Glomerular visceral epithelial cell (primary cell): ENCODE data around the gene SLC35G6.
A peak's percentile ranks its signal among the peaks of the same experiment; 100 is the strongest.
"Not testable (repeated sequence)": the region's sequence is repeated elsewhere in the genome, so short reads cannot be mapped to it uniquely, and the experiment has no call there.

Experiments used
- DNase-seq: peaks from one replicate; pipeline ENCODE4 v3.0.0-alpha.2; 2016; ENCODE audit errors: extremely low spot score

SLC35G6 gene

DNA sequence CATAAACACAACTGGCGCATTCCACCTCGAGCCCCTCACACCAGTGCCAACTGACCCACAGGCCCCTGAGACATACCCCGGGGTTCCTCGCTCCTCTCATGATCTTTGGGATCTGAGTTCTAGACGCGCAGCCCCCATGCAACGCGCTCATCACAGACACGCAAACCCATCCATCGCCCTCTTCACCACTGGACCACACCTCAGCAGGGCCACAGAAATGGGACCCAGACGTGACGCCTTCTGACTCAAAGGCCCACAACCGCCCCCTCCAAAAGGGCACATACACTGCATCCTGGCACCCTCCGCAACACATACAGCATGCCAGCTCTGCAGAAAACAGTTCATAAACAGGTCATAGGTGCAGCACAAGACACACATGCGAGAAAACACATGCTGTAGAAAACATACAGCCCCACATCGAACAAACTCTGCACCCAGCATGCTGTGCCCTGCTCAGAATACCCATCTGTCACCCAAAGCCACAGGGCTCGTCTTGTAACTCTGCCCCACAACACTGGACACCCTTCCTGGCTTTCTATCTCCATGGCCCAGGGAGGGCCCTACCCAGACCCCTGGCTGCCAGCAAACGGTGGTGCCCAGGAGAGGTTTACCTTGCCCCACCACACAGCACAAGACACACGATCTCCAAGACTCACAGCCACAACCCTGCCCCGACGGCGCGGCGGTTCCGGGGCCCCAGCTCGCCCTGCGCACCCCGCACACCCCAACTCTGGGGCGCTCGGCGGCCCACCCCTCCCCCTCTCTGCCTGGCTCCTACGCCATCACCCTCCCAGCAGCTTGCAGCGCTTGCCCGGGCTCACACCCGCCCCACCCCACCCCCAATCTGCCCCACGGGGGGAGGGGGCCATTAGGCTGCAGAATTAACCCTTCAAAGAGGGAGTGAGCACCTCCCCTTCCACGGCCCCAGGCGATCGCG is 2.7 kb upstream of the SLC35G6 start:
- DNase-seq, result peak; percentile 48

DNA sequence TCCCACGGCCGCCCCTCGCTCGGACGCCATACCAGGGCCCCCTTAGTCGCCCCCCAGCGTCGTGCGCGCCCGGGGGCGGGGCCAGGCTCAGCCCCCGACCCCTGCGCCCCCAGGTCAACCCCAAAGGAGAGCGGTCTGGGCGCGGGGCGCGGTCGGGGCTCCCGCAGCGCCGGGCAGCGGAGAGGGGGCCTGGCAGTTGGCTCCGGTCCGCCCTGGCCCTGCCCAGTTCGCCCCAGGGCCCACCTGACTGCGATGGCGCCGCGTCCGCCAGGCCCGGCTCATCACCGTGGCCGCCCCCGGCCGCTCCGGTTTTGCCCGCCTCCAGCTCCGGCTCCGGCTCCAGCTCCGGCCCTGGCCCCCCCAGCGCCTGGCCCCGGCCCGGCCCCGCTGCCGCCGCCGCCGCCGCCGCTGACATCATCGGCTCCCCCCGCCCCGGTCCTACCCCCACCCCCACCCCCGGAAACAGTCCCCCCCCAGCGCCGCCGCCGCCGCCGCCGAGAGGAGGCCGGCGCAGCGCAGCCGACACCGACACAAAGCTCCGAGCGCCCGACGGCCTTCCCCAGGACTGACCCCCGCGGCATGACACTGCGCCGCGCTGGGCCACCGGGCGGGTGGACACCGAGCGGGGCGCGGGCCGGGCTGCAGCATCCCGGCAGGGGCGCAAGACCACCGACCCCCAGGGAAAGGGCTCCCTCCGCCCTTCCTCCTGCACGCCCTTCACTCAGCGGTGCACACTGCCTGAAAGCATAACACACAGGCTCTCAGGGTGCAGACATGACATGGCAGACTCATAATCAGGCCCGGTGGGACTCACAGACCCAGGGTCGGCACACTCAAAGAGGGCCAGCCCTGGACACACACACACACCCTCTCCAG is 1.8 kb upstream of the SLC35G6 start, which contains the start of gene ZBTB4:
Gene ZBTB4, minus strand, starts transcription at position 419 of the 876 bp plus-strand sequence. CDS start 12,830 bp downstream, outside the sequence.
- peak; percentile 61 for DNase-seq

DNA sequence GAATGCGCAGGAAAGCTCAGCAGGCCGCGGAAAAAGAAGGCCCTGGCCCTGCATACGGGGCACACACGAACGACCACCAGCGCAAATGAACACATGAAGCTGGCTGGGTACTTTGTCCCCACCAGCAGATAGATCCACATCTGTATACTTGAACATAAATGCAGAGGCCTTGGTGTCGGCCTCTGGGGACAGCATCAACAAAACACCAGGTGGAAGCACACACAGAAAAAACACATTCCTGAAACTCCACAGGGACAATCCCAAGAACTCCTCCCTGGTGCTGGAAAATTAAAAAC is 1.2 kb upstream of the SLC35G6 start:
- DNase-seq, result no peak

DNA sequence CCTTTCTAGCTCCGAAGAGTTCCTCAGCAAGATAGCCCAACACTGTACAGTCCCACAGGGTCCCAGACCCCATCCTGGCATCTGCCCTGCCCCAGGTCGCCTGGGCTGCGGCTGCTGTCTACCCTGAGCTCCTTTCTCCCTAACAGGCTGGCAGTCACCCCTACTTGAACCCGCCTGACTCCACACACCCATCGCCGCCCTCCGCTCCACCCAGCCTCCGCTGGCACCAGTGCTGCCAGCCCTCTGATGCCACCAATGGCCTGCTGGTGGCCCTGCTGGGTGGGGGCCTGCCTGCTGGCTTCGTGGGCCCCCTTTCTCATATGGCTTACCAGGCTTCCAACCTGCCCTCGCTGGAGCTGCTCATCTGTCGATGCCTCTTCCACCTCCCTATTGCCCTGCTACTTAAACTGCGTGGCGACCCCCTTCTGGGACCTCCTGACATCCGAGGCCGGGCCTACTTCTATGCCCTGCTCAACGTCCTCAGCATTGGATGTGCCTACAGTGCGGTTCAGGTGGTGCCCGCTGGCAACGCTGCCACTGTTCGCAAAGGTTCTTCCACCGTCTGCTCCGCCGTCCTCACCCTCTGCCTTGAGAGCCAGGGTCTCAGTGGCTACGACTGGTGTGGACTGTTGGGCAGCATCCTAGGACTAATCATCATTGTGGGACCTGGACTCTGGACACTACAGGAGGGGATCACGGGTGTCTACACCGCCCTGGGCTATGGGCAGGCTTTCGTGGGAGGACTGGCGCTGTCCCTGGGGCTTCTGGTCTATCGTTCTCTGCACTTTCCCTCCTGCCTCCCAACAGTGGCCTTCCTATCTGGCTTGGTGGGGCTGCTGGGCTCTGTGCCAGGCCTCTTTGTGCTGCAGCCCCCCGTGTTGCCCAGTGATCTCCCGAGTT is 846 bp downstream of the SLC35G6 start:
- not testable (repeated sequence) for DNase-seq

DNA sequence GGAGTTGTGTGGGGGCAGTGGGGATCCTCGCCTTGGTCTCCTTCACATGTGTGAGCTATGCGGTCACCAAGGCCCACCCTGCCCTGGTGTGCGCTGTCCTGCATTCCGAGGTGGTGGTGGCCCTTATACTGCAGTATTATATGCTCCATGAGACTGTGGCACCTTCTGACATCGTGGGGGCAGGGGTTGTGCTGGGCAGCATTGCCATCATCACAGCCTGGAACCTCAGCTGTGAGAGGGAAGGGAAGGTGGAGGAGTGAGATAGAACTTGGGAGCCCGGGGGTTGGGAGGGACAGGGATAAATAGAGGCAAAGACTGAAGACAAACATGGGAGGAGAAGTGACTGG is 1.5 kb downstream of the SLC35G6 start:
- not testable (repeated sequence) for DNase-seq

DNA sequence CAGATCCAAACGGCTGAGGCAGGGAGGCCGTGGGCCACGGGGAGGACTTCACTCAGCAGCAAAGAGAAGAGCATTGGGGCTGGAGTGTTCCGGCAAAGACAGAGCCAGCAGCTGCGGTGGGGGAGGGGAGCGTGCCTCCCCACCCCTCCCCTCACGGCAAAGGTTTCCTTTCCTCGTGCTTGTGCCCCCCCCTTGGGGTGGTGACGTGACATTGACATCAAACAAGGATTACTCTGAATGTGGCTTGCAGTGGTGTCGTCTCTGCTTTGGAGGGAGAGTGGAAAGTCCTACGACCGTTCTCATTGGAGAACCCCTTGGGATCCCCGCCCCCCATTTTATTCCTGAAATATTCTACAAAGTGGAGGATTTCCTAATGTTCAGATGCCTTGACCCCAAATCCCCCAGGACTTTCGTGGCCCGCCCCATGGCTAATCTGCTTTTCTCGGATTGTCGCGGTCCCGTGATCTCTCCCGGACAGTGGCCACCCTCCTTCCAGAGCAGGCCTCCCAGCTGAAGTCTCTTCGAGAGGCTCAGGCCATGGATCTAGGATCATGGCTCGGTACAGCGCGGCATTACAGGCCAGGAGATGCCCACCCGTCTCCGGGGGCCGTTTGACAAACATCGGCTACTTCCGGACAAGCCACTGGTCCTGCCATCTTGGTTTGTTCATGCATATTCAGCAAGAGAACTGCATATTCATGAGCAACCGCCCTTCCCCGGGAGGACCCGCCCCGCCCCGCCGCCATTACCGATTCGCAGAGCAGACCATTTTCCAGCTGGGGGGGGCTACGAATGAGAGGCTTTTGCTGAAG is 2.2 kb downstream of the SLC35G6 start:
- peak; percentile 95 for DNase-seq

DNA sequence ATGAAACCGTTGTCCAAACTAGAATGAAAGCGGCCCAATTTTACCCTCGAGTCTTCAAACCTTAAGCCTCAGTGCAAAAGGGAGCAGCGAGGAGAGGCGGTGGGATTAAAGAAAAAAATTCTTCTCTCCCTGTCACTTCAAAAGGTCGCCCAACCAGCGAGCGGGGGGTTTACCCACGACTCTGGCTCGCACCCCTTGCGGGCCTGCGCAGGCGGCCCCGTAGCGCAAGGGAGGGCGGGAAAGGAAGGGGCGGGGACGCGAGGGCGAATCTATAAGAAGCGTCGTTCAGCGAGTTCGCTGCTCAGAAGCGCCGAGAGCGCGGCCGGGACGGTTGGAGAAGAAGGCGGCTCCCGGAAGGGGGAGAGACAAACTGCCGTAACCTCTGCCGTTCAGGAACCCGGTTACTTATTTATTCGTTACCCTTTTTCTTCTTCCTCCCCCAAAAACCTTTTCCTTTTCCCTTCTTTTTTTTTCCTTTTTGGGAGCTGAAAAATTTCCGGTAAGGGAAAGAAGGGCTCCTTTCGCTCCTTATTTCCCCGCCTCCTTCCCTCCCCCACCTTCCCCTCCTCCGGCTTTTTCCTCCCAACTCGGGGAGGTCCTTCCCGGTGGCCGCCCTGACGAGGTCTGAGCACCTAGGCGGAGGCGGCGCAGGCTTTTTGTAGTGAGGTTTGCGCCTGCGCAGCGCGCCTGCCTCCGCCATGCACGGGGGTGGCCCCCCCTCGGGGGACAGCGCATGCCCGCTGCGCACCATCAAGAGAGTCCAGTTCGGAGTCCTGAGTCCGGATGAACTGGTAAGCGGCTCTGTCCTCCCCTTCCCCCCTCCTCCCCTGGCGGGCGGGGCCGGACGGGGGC is 3.0 kb downstream of the SLC35G6 start, which contains the start of gene POLR2A:
Gene POLR2A, plus strand, starts transcription at position 300 of the 852 bp plus-strand sequence.
- peak; percentile 99 for DNase-seq

DNA sequence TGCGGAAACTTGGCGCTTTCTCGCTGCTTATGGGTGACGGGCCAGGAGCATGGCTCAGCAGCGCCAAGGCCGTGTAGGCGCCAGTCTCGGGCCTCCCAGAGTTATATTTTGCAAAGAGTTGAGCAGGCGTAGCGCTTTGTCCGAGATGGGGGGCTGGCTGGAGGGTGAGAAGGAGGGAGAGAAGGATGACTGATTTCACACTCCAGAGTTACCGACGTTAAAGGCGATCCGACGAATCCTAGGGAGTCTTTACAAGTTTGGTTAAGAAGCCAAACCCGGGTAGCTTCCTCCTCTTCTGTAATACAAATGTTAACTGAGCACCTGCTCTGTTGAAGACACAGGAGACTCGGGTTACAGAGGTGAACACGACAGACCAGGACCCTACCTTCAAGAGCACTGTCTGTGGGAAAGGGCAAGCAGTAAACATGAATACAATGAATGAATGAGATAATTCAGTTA is 3.7 kb downstream of the SLC35G6 start:
- no peak for DNase-seq

DNA sequence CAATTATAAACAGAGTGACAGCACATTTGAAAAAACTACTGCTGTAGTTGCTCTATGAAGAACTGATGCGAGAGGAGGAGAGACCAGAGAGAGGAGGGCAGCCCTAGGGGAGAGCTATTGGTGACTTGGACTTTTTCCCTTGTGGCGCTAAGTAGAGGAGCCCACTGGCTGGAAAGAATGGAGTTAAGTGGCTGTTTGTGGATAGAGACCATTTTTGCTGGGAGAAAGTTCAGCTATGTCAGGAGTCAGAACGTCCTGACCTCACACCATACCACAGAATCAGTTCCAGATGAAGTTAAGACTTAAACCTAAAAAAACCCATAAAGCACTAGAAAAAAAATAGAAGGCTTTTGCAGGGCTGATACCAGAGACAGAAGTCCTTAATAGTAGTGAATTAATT is 4.9 kb downstream of the SLC35G6 start:
- peak; percentile 18 for DNase-seq

DNA sequence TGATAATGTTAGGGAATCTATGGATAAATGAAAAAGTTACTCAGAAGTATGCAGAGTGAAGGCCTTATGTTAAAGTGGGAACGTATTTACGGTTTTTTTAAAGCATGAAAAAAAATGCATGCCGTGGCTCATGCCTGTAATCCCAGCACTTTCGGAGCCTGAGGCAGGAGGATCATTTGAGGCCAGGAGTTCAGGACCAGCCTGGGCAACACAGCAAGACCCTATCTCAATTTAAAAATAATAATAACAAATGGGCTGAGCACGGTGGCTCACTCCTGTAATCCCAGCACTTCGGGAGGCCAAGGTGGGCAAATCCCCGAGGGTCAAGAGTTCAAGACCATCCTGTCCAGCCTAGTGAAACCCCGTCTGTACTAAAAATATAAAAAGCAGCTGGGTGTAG is 8.9 kb downstream of the SLC35G6 start:
- DNase-seq, result no peak

DNA sequence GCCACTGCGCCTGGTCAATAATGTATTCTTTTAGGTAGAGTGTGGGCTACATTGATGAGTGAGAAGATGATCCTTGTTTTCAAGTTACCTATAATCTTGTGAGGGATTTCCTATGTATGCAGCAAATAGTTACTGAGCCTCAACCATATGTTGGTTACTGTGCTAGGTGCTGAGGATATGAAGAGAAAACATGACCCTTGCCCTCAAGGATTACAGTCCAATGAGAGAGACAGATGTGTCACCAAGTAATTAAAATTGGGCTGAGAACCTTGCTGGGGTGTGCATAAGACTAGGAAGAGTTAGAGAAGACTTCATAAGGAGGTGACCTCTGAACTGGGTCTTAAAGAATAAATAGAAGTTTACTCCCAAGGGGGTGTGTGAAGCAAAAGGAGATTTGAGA is 10.3 kb downstream of the SLC35G6 start:
- DNase-seq, result no peak

DNA sequence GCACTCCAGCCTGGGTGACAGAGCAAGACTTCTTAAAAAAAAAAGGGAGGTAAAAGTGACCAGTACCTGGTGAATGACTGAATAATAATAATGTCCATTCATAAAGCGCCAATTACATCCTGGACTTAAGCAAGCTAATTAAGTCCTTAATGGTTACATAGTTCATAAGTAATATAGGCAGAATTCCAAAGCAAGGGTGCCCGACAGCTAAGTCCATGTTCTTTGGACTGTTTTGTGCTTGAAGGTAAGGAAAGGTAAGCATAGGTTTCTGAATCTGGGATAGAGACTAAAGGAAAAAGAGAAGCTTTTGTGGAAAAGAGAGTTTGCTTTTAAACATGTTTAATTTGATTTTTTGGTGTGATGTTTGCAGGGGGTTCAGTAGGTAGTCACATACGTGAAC is 12.7 kb downstream of the SLC35G6 start:
- DNase-seq, result no peak

DNA sequence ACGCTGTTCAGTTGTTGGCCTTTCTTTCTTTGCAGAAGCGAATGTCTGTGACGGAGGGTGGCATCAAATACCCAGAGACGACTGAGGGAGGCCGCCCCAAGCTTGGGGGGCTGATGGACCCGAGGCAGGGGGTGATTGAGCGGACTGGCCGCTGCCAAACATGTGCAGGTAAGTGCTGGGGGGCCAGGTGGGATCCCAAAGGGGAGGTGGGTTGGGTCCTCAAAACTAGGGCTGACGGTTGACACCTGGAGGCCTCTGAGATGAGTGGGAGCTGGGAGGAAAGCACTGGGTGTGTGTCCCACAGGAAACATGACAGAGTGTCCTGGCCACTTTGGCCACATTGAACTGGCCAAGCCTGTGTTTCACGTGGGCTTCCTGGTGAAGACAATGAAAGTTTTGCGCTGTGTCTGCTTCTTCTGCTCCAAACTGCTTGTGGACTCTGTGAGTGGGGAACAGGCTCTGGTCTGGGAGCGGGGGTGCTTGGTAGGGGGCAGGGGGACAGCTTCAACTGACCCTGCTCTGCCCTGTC is 14.7 kb downstream of the SLC35G6 start:
- DNase-seq, result no peak

DNA sequence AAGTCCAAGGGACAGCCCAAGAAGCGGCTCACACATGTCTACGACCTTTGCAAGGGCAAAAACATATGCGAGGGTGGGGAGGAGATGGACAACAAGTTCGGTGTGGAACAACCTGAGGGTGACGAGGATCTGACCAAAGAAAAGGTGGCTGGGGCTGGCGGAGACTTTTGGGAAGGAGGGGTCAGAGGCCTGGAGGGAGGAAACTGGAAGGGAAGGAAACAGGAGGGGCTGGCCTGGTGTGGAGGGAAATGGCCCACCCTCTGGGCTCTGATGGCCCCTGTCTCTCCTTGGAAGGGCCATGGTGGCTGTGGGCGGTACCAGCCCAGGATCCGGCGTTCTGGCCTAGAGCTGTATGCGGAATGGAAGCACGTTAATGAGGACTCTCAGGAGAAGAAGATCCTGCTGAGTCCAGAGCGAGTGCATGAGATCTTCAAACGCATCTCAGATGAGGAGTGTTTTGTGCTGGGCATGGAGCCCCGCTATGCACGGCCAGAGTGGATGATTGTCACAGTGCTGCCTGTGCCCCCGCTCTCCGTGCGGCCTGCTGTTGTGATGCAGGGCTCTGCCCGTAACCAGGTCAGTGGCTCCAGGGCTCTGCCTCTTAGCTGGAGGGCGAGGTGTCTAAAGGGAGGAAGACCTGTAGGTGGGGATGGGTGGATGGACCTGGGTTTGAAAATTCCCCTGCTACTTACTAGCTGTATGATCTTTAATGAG is 15.4 kb downstream of the SLC35G6 start:
- DNase-seq, result no peak

DNA sequence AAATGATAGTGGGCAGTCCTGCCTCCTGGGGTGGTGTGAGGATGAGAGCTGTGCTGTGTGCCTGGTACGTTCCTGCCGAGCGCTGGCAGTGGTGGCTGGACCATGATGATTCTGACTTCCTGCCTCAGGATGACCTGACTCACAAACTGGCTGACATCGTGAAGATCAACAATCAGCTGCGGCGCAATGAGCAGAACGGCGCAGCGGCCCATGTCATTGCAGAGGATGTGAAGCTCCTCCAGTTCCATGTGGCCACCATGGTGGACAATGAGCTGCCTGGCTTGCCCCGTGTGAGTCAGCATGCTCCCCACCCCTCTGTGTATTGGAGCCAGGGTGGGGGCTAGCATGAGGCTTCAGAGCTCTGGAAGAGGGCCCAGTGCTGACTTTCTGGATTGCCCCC is 16.0 kb downstream of the SLC35G6 start:
- no peak for DNase-seq

DNA sequence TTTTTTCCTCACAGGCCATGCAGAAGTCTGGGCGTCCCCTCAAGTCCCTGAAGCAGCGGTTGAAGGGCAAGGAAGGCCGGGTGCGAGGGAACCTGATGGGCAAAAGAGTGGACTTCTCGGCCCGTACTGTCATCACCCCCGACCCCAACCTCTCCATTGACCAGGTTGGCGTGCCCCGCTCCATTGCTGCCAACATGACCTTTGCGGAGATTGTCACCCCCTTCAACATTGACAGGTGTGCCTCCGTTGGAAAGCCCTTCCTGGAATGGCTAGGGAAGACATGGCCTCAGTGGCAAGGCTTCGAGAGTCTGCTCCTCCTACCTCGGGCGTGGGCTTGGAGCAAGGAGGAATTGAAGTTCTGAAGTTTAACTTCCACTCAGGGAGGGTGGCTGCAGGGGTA is 16.4 kb downstream of the SLC35G6 start:
- no peak for DNase-seq

DNA sequence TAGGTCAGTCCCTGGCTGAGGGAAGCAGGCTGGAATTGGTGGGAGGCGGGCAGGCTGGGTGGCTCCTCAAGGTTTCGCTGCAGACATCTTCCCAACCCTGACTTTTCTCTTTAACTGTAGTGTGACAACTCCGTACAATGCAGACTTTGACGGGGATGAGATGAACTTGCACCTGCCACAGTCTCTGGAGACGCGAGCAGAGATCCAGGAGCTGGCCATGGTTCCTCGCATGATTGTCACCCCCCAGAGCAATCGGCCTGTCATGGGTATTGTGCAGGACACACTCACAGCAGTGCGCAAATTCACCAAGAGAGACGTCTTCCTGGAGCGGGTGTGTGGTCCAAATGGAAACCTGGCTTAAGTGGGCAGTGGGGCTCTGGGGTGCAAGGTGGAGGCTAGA is 17.9 kb downstream of the SLC35G6 start:
- no peak for DNase-seq

DNA sequence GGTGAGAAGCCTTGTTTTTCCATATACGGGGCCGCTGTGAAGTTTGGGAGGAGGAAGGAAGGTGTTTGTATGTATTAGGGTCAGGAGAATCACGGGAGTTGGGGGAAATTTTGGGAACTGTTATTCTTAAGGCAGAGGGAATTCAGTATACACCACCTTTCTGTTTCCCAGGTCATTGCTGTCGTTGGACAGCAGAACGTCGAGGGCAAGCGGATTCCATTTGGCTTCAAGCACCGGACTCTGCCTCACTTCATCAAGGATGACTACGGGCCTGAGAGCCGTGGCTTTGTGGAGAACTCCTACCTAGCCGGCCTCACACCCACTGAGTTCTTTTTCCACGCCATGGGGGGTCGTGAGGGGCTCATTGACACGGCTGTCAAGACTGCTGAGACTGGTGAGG is 20.5 kb downstream of the SLC35G6 start:
- no peak for DNase-seq
